ENCODE data around the gene IGF2R. TPM values are rescaled to one million over a fixed set of nuclear protein-coding genes. Genes with fewer than 3 reads are reported as not detected.

Gene IGF2R
- total and polyA plus RNA-seq, 2 of the 13 experiments (the other 11 are each of a cell fraction or from before 2014, with no cell fraction given) = 38.3 to 70.0 TPM

DNA sequence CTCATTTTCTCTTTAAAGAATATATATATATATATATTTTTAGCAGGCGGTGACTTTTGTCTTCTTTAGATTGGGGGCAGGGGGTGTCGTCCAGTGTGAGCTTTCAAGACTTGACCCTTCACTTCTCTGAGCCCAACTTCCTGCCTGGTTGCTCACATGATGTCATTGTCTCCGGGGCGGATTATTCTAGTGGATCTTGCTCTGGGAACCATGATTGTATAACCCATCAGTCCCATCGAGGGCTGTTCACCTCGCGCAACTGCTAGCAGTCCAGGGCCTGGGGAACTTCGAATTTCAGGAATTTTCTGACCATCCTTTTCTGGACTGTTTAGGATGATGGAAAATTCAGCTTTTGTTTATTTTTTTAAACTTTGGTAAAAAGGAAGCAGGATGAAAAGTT, 1.0 kb downstream of the IGF2R start (continued):
- TF ChIP-seq FOSL1 (CRISPR knock-in tag; IDR thresholded peaks at IDR 0.05; ENCODE audit: borderline replicate concordance) (no peak), MAZ (IDR thresholded peaks at IDR 0.05; ENCODE audit: borderline replicate concordance, low read depth, low read length) (no peak), MAZ (CRISPR knock-in tag; IDR thresholded peaks at IDR 0.05; ENCODE audit: low read depth) (no peak), FOXK2 (IDR thresholded peaks at IDR 0.05) (no peak), MBNL3 (CRISPR knock-in tag; conservative IDR thresholded peaks at IDR 0.05) (no peak), RFX5 (IDR thresholded peaks at IDR 0.05; ENCODE audit: low read depth, low read length) (peak; percentile 91), SNAPC2 (CRISPR knock-in tag; IDR thresholded peaks at IDR 0.05) (no peak), ARID2 (CRISPR knock-in tag; IDR thresholded peaks at IDR 0.05; ENCODE audit: borderline replicate concordance) (no peak), NR1H2 (CRISPR knock-in tag; IDR thresholded peaks at IDR 0.05; ENCODE audit: borderline replicate concordance, low read depth) (no peak), TCF7 (IDR thresholded peaks at IDR 0.05; ENCODE audit: low read depth) (no peak), TEAD2 (CRISPR knock-in tag; IDR thresholded peaks at IDR 0.05) (no peak), ATF7 (IDR thresholded peaks at IDR 0.05) (peak; percentile 85), ATF7 (CRISPR knock-in tag; IDR thresholded peaks at IDR 0.05) (peak; percentile 87; the same call in 1 of the 2 replicates), CBFB (CRISPR knock-in tag; IDR thresholded peaks at IDR 0.05) (0 out of 2 replicates have a peak, but pooled peaks have one; percentile 2), ARNT (IDR thresholded peaks at IDR 0.05) (no peak), CREM (IDR thresholded peaks at IDR 0.05) (peak; percentile 44; the same call in 1 of the 2 replicates), CREM (CRISPR knock-in tag; IDR thresholded peaks at IDR 0.05) (no peak), SOX5 (CRISPR knock-in tag; IDR thresholded peaks at IDR 0.05; ENCODE audit: borderline replicate concordance) (peak; percentile 87), ZNF747 (CRISPR knock-in tag; IDR thresholded peaks at IDR 0.05; ENCODE audit: borderline replicate concordance) (no peak), POGZ (CRISPR knock-in tag; IDR thresholded peaks at IDR 0.05) (0 out of 2 replicates have a peak, but pooled peaks have one; percentile 21), CBX5 (CRISPR knock-in tag; IDR thresholded peaks at IDR 0.05; ENCODE audit: borderline replicate concordance) (no peak)
- TF ChIP-seq, protein P1, sequence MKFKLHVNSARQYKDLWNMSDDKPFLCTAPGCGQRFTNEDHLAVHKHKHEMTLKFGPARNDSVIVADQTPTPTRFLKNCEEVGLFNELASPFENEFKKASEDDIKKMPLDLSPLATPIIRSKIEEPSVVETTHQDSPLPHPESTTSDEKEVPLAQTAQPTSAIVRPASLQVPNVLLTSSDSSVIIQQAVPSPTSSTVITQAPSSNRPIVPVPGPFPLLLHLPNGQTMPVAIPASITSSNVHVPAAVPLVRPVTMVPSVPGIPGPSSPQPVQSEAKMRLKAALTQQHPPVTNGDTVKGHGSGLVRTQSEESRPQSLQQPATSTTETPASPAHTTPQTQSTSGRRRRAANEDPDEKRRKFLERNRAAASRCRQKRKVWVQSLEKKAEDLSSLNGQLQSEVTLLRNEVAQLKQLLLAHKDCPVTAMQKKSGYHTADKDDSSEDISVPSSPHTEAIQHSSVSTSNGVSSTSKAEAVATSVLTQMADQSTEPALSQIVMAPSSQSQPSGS (CRISPR knock-in tag; IDR thresholded peaks at IDR 0.05) = peak; percentile 91
- TF ChIP-seq, protein P2, sequence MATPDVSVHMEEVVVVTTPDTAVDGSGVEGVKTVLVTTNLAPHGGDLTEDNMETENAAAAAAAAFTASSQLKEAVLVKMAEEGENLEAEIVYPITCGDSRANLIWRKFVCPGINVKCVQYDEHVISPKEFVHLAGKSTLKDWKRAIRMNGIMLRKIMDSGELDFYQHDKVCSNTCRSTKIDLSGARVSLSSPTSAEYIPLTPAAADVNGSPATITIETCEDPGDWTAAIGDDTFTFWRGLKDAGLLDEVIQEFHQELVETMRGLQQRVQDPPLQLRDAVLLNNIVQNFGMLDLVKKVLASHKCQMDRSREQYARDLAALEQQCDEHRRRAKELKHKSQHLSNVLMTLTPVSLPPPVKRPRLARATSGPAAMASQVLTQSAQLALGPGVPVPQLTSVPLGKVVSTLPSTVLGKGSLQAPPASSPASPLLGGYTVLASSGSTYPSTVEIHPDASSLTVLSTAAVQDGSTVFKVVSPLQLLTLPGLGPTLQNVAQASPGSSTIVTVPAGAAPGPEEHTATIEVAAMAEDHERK (CRISPR knock-in tag; IDR thresholded peaks at IDR 0.05; ENCODE audit: low read depth) = no peak
- TF ChIP-seq, protein P3, sequence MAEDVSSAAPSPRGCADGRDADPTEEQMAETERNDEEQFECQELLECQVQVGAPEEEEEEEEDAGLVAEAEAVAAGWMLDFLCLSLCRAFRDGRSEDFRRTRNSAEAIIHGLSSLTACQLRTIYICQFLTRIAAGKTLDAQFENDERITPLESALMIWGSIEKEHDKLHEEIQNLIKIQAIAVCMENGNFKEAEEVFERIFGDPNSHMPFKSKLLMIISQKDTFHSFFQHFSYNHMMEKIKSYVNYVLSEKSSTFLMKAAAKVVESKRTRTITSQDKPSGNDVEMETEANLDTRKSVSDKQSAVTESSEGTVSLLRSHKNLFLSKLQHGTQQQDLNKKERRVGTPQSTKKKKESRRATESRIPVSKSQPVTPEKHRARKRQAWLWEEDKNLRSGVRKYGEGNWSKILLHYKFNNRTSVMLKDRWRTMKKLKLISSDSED (CRISPR knock-in tag; IDR thresholded peaks at IDR 0.05) = no peak
- TF ChIP-seq, protein P4, sequence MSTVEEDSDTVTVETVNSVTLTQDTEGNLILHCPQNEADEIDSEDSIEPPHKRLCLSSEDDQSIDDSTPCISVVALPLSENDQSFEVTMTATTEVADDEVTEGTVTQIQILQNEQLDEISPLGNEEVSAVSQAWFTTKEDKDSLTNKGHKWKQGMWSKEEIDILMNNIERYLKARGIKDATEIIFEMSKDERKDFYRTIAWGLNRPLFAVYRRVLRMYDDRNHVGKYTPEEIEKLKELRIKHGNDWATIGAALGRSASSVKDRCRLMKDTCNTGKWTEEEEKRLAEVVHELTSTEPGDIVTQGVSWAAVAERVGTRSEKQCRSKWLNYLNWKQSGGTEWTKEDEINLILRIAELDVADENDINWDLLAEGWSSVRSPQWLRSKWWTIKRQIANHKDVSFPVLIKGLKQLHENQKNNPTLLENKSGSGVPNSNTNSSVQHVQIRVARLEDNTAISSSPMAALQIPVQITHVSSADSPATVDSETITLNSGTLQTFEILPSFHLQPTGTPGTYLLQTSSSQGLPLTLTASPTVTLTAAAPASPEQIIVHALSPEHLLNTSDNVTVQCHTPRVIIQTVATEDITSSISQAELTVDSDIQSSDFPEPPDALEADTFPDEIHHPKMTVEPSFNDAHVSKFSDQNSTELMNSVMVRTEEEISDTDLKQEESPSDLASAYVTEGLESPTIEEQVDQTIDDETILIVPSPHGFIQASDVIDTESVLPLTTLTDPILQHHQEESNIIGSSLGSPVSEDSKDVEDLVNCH (CRISPR knock-in tag; IDR thresholded peaks at IDR 0.05) = no peak
- TF ChIP-seq, protein P5, sequence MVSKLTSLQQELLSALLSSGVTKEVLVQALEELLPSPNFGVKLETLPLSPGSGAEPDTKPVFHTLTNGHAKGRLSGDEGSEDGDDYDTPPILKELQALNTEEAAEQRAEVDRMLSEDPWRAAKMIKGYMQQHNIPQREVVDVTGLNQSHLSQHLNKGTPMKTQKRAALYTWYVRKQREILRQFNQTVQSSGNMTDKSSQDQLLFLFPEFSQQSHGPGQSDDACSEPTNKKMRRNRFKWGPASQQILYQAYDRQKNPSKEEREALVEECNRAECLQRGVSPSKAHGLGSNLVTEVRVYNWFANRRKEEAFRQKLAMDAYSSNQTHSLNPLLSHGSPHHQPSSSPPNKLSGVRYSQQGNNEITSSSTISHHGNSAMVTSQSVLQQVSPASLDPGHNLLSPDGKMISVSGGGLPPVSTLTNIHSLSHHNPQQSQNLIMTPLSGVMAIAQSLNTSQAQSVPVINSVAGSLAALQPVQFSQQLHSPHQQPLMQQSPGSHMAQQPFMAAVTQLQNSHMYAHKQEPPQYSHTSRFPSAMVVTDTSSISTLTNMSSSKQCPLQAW (CRISPR knock-in tag; IDR thresholded peaks at IDR 0.05) = peak; percentile 51; the same call in 1 of the 2 replicates

All from HepG2 (cell line).